Measurements from ENCODE around the gene COQ5.

COQ5 gene

DNA sequence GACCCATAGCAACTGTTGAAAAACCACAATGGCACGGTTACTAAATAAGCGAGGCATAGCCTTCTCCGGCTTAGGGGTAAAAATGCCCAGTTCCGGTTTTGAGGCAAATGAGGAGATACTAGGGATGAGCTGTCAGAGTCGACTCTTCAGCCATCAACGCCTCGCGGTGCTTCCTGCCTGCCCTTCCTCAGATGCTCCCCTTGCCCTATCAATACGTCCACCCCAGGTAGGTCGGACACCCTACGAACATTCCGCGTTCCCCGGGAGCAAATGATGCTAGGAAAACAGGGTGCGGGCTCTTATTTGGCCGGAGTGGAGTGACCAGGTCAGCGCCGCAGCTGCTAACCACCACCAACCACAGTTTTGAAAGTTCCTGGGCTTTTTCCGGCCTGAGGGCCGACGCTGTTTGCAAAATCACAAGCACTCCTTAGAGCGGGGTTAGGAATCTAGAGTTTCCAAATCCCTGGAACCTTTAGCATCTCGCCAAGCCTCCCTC lies 60.6 kb downstream of the COQ5 start:
- peak; percentile 38 for DNase-seq (ENCODE audit: low spot score)
- in situ Hi-C loops (cut with MboI; ENCODE audit: low pct_unique_long_range_greater_than_20kb, low sequenced_read_pairs, unreplicated experiment): no loop called here
- TF ChIP-seq, protein P1, sequence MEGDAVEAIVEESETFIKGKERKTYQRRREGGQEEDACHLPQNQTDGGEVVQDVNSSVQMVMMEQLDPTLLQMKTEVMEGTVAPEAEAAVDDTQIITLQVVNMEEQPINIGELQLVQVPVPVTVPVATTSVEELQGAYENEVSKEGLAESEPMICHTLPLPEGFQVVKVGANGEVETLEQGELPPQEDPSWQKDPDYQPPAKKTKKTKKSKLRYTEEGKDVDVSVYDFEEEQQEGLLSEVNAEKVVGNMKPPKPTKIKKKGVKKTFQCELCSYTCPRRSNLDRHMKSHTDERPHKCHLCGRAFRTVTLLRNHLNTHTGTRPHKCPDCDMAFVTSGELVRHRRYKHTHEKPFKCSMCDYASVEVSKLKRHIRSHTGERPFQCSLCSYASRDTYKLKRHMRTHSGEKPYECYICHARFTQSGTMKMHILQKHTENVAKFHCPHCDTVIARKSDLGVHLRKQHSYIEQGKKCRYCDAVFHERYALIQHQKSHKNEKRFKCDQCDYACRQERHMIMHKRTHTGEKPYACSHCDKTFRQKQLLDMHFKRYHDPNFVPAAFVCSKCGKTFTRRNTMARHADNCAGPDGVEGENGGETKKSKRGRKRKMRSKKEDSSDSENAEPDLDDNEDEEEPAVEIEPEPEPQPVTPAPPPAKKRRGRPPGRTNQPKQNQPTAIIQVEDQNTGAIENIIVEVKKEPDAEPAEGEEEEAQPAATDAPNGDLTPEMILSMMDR (IDR thresholded peaks at IDR 0.05; ENCODE audit: extremely low read depth, insufficient read depth, missing control alignments): no peak

DNA sequence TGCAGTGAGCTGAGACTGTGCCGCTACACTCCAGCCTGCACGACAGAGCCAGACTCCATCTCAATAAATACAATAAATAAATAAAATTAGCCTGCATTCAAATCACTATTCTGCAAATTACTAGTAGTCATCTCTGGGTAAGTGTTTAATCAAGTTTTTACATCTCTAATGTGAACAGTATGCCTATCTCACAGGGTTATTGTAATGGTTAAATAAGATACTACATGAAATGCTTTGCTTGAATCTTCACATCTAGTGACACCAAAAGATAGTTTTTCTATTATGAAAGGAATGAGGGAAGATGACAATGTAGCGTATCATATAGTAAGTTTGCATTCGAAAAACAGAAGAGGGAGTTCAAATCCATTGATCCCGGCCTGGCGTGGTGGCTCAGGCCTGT lies 61.5 kb downstream of the COQ5 start:
- TF ChIP-seq, protein P1 (IDR thresholded peaks at IDR 0.05; ENCODE audit: extremely low read depth, insufficient read depth, missing control alignments): no peak
- in situ Hi-C loops (cut with MboI; ENCODE audit: low pct_unique_long_range_greater_than_20kb, low sequenced_read_pairs, unreplicated experiment): no loop called here
- no peak for DNase-seq (ENCODE audit: low spot score)

DNA sequence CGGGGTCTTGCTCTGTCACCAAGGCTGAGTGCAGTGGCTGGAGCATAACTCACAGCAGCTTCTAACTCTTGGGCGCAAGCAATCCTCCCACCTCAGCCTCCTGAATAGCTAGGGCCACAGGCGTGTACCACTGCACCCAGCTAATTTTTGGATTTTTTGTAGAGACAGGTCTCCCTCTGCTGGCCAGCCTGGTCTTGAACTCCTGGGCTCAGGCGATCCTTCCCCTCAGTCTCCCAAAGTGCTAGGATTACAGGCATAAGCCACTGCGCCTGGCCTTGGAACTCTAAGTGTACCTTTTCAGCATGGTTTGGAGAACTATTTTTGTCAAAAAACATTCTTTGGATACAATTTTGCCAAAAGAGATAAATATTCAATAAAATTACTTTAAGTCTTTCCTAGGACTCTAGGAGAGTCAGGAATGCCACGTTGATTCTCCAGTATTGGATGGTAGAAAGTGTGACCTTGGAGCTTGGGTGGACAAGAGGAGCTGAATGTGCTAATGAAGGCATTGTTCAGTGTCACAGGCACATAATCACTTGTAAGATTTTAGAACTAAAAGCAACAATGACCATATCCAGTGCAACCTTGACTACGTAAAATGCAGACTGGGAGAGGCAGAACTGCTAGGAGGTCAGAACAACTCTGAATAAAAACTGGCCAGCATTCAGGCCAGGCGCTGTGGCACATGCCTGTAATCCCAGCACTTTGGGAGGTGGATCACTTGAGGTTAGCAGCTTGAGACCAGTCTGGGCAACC lies 62.2 kb downstream of the COQ5 start:
- in situ Hi-C loops (cut with MboI; ENCODE audit: low pct_unique_long_range_greater_than_20kb, low sequenced_read_pairs, unreplicated experiment): no loop called here
- no peak for DNase-seq (ENCODE audit: low spot score)
- TF ChIP-seq, protein P1 (IDR thresholded peaks at IDR 0.05; ENCODE audit: extremely low read depth, insufficient read depth, missing control alignments): peak; percentile 67

DNA sequence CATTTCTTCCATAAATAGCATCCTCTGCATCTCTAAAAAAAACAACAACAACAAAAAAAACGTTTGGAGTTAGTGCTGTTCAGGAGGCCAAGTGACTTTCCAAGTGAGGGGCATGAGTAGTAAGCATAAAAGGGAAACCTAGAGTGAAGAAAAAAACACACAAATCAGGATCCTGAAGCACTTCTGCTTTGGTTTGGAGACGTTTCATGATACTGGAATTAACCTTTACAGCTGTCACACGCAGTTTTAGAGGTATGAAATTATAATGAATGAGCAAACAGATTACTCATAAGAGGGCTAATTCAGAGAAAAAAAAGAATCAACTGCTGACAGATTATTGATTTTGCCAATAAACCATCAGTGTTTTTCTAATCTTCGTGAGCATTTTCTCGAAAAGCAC lies 63.2 kb downstream of the COQ5 start:
- DNase-seq (ENCODE audit: low spot score): no peak
- TF ChIP-seq, protein P1 (IDR thresholded peaks at IDR 0.05; ENCODE audit: extremely low read depth, insufficient read depth, missing control alignments): no peak
- in situ Hi-C loops (cut with MboI; ENCODE audit: low pct_unique_long_range_greater_than_20kb, low sequenced_read_pairs, unreplicated experiment): no loop called here

DNA sequence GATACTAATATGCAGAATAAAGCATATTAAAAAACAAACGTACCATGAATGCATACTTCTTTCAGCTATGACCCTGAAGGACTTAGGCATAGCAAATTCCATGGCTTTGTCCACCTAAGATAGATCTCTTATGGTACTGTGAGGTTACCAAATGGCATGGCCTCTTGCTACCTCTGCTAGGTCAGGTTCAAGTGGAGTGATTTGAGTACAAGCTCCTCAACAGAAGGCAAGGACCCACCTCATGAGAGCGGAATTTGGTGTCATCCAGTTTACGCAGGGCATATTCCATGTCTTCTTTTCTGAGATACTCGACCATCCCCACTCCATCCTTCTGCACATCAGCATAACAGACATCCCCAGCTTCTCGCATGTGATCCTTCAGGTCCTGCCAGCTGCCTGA lies 65.2 kb downstream of the COQ5 start:
- no peak for DNase-seq (ENCODE audit: low spot score)
- TF ChIP-seq, protein P1 (IDR thresholded peaks at IDR 0.05; ENCODE audit: extremely low read depth, insufficient read depth, missing control alignments): no peak
- in situ Hi-C loops (cut with MboI; ENCODE audit: low pct_unique_long_range_greater_than_20kb, low sequenced_read_pairs, unreplicated experiment): no loop called here

DNA sequence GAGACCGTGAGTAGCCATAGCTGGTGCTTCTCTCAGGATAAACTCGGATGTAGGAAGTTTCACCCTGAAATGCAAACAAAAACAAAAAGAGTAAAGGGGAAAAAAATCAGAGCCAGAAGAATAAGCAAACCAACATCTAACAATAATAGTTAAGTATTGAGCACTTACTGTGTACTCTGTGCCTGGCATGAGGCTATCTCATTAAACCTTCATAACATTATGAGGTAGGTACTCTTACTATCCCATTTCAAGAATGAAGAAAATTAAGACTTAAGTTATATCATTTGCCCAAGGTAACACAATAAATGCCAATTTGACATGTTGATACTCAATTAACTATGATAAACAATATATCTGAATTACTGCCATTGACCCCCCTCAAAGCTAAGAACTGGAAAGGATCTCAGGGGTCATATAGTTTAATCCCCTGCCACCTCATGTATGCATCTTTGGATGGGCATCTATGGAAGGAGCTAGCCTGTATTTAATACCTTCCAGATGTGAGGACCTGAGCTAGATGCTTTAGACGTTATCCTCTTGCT lies 66.8 kb downstream of the COQ5 start:
- TF ChIP-seq, protein P1 (IDR thresholded peaks at IDR 0.05; ENCODE audit: extremely low read depth, insufficient read depth, missing control alignments): no peak
- DNase-seq (ENCODE audit: low spot score): no peak
- in situ Hi-C loops (cut with MboI; ENCODE audit: low pct_unique_long_range_greater_than_20kb, low sequenced_read_pairs, unreplicated experiment): no loop called here
